PC-9 (cell line): ENCODE measurements around the gene MSANTD2. TPM values are rescaled to one million over a fixed set of nuclear protein-coding genes. Genes with fewer than 3 reads are reported as not detected.
A peak's percentile ranks its signal among the peaks of the same experiment; 100 is the strongest.

Experiments
- BruUV-seq: library from RNA; stranded (reverse); fragments of 400-500 nt; replicated peaks from 2 replicates; lab custom pipeline; 2021; lab: Mats Ljungman, UMichigan
- CTCF ChIA-PET: fragments of 300-600 bp; sonication (Branson Sonifier 250); formaldehyde crosslinking; loops from one replicate; lab custom pipeline; 2022; ENCODE audit warnings: antibody characterized with exemption; lab: Charles Lee
- POLR2A ChIA-PET: fragments of 300-600 bp; sonication (Branson Sonifier 250); formaldehyde crosslinking; loops from one replicate; lab custom pipeline; 2022; ENCODE audit warnings: antibody characterized with exemption; ENCODE audit not compliant: unreplicated experiment; lab: Charles Lee
- DNase-seq, 2 experiments: peaks; one replicate each; pipeline versions ENCODE4 v3.0.0 to v3.0.0-alpha.2; 2015 to 2022; ENCODE audit warnings: mixed read lengths in 1 of 2
- H2AFZ ChIP-seq: fragments of 200-600 bp; sonication (generic); 2 replicates; pipeline ENCODE4 v1.8.1; 2017; ENCODE audit warnings: antibody characterized with exemption
- H3F3A ChIP-seq: fragments of 200-600 bp; sonication (generic); 2 replicates; pipeline ENCODE4 v1.8.1; 2017; ENCODE audit warnings: antibody characterized with exemption, mild to moderate bottlenecking, low read depth; ENCODE audit not compliant: insufficient read depth
- H3K27ac ChIP-seq: fragments of 200-600 bp; sonication (generic); 2 replicates; pipeline ENCODE4 v1.6.1; 2016; ENCODE audit warnings: mixed run types
- H3K27me3 ChIP-seq: fragments of 200-600 bp; sonication (generic); 2 replicates; pipeline ENCODE4 v1.6.1; 2016; ENCODE audit warnings: low read depth, mixed run types; ENCODE audit not compliant: insufficient read depth
- H3K36me3 ChIP-seq: fragments of 200-600 bp; sonication (generic); 2 replicates; pipeline ENCODE4 v1.6.1; 2016; ENCODE audit warnings: low read depth, mixed run types
- H3K4me1 ChIP-seq: fragments of 200-600 bp; sonication (generic); replicated peaks from 2 replicates; pipeline ENCODE4 v1.6.1; 2016; ENCODE audit warnings: mixed run types; ENCODE audit not compliant: insufficient read depth
- H3K4me2 ChIP-seq: fragments of 200-600 bp; sonication (generic); 2 replicates; pipeline ENCODE4 v1.6.1; 2017; ENCODE audit warnings: mixed run types
- H3K4me3 ChIP-seq: fragments of 200-600 bp; sonication (generic); 2 replicates; pipeline ENCODE4 v1.6.1; 2016; ENCODE audit warnings: mixed run types
- H3K79me2 ChIP-seq: fragments of 200-600 bp; sonication (generic); 2 replicates; pipeline ENCODE4 v1.6.1; 2017; ENCODE audit warnings: low read depth, mixed run types
- H3K9me2 ChIP-seq: fragments of 200-600 bp; sonication (generic); 2 replicates; pipeline ENCODE4 v1.8.1; 2017; ENCODE audit warnings: mild to moderate bottlenecking; ENCODE audit not compliant: insufficient read depth
- H3K9me3 ChIP-seq: fragments of 200-600 bp; sonication (generic); 2 replicates; pipeline ENCODE4 v1.8.1; 2016; ENCODE audit warnings: low read depth; ENCODE audit not compliant: insufficient read depth
- H4K20me1 ChIP-seq: fragments of 200-600 bp; sonication (generic); 2 replicates; pipeline ENCODE4 v1.8.1; 2017; ENCODE audit not compliant: insufficient read depth
- CTCF ChIP-seq: fragments of 200-600 bp; sonication (generic); conservative IDR thresholded peaks from 2 replicates; pipeline ENCODE4 v1.6.1; 2017; ENCODE audit warnings: mixed run types, antibody characterized with exemption, mild to moderate bottlenecking, moderate library complexity
- EZH2 ChIP-seq: fragments of 200-600 bp; sonication (generic); IDR thresholded peaks from 2 replicates; pipeline ENCODE4 v1.8.0; 2017; ENCODE audit warnings: antibody characterized with exemption, low read depth
- intact Hi-C: fragments of 100-400 bp; cut with micrococcal nuclease; formaldehyde crosslinking; loops from one replicate; pipeline ENCODE4 v1.10.0; 2022; ENCODE audit not compliant: unreplicated experiment
- total RNA-seq: library from RNA; stranded (reverse); gene quantifications from 2 replicates; pipeline ENCODE4 v1.2.3, GENCODE V29; 2021

The MSANTD2 gene
- total RNA-seq, 1 experiment from 2014 or later: 16.9 TPM

GRCh38 chr11:124766156-124766555, 34.0 kb downstream of the MSANTD2 start:
- H3K4me3 ChIP-seq: no peak overlapping the region
- BruUV-seq: no TSS peak
- peaks cover 52% of the 10 kb centered on the region for H3K4me1 ChIP-seq

GRCh38 chr11:124763156-124763947, 36.9 kb downstream of the MSANTD2 start:
- peaks cover 32% of the 10 kb centered on the region; the same call in 1 of the 2 replicates for H3K79me2 ChIP-seq
- peak overlapping the region; percentile 98 for H3K4me3 ChIP-seq
- peaks cover 29% of the 10 kb centered on the region for H3K4me1 ChIP-seq
- peaks cover 13% of the 10 kb centered on the region for H3F3A ChIP-seq
- ChIA-PET POLR2A (interaction anchor here (0.5 to 1.3 kb wide), 4 partner anchors 15 to 829 kb away, joined by 4 to 16 read pairs (median 8); partner anchors contain the start of genes SPA17 and STT3A), CTCF (interaction anchor here (0.6 to 2.2 kb wide), 12 partner anchors 11 to 102 kb away, joined by 3 to 21 read pairs (median 11); partner anchors contain the start of genes SIAE and SPA17)
- H3K36me3 ChIP-seq: peaks cover 13% of the 10 kb centered on the region; the same call in 1 of the 2 replicates
- BruUV-seq: no TSS peak
- H2AFZ ChIP-seq: peak overlapping the region; percentile 90
- no peak for TF ChIP-seq EZH2
- TF ChIP-seq CTCF: peak; percentile 82
- DNase-seq: peak; percentile 90
- H4K20me1 ChIP-seq: no peaks in the 10 kb centered on the region
- H3K4me2 ChIP-seq: peak overlapping the region; percentile 91
- H3K9me3 ChIP-seq: no peaks in the 10 kb centered on the region
- intact Hi-C loops: loop anchor here (1.0 to 2.0 kb wide), 6 partner anchors 17 to 94 kb away; partner anchors contain the start of genes SIAE and SPA17
- H3K9me2 ChIP-seq: no peaks in the 10 kb centered on the region
- no peaks in the 10 kb centered on the region for H3K27me3 ChIP-seq
- H3K27ac ChIP-seq: peak overlapping the region; percentile 56

More at GRCh38 chr11:124766156-124766555, 34.0 kb downstream of the MSANTD2 start:
- Histone ChIP-seq H3K27ac (no peak overlapping the region), H4K20me1 (no peaks in the 10 kb centered on the region), H3K9me3 (no peaks in the 10 kb centered on the region), H3F3A (peaks cover 42% of the 10 kb centered on the region), H2AFZ (no peak overlapping the region), H3K27me3 (no peaks in the 10 kb centered on the region), H3K4me2 (no peak overlapping the region), H3K36me3 (peaks cover 17% of the 10 kb centered on the region; the same call in 1 of the 2 replicates), H3K79me2 (peaks cover 26% of the 10 kb centered on the region; the same call in 1 of the 2 replicates), H3K9me2 (no peaks in the 10 kb centered on the region)
- TF ChIP-seq EZH2 (no peak), CTCF (no peak)
- ChIA-PET CTCF (no interaction called here), POLR2A (no interaction called here)
- DNase-seq: no peak
- intact Hi-C loops: no loop called here

GRCh38 chr11:124762624-124763155, 37.5 kb downstream of the MSANTD2 start:
- Histone ChIP-seq H3K9me3 (no peaks in the 10 kb centered on the region), H3F3A (peaks cover 12% of the 10 kb centered on the region), H3K4me1 (peaks cover 26% of the 10 kb centered on the region), H3K36me3 (peaks cover 10% of the 10 kb centered on the region; the same call in 1 of the 2 replicates), H3K27ac (peak overlapping the region; percentile 47), H2AFZ (peak overlapping the region; percentile 90), H3K9me2 (no peaks in the 10 kb centered on the region), H3K27me3 (no peaks in the 10 kb centered on the region), H3K4me3 (peak overlapping the region; percentile 98), H3K4me2 (peak overlapping the region; percentile 91), H3K79me2 (peaks cover 30% of the 10 kb centered on the region; the same call in 1 of the 2 replicates), H4K20me1 (no peaks in the 10 kb centered on the region)
- DNase-seq: peak in 1 of 2 experiments; percentile 53
- ChIA-PET CTCF (interaction anchor here (0.6 to 2.2 kb wide), 9 partner anchors 14 to 93 kb away, joined by 3 to 21 read pairs (median 7); partner anchors contain the start of genes SIAE and SPA17), POLR2A (interaction anchor here (1.3 kb wide), 1 partner anchor 14 kb away, joined by 16 read pairs; no protein-coding TSS in a partner anchor)
- TF ChIP-seq CTCF (no peak), EZH2 (no peak)
- BruUV-seq: TSS peak; percentile 44
- intact Hi-C loops: loop anchor here (1.0 to 2.0 kb wide), 6 partner anchors 16 to 93 kb away; partner anchors contain the start of genes SIAE and SPA17
